ENCODE results near the gene PRPSAP2. TPM values are rescaled to one million over a fixed set of nuclear protein-coding genes. Genes with fewer than 3 reads are reported as not detected.

Gene PRPSAP2
- total RNA-seq, 1 donor from 2014 or later: 59.8 TPM

- intact Hi-C loops (cut with micrococcal nuclease): no loop called here
Measured at GRCh38 chr17:18937981-18938691, 80.2 kb downstream of the PRPSAP2 start.

GRCh38 chr17:18938692-18939023 is 80.7 kb downstream of the PRPSAP2 start:
- intact Hi-C loops (cut with micrococcal nuclease): no loop called here

GRCh38 chr17:18944646-18945045 is 86.7 kb downstream of the PRPSAP2 start:
- intact Hi-C loops (cut with micrococcal nuclease): no loop called here

- intact Hi-C loops (cut with micrococcal nuclease): no loop called here
Measured at GRCh38 chr17:18946536-18946935, 88.6 kb downstream of the PRPSAP2 start.

- intact Hi-C loops (cut with micrococcal nuclease): no loop called here
Measured at GRCh38 chr17:18947866-18948265, 89.9 kb downstream of the PRPSAP2 start.

- intact Hi-C loops (cut with micrococcal nuclease): no loop called here
Measured at GRCh38 chr17:18948476-18949006, 90.6 kb downstream of the PRPSAP2 start.

GRCh38 chr17:18949566-18949965 is 91.6 kb downstream of the PRPSAP2 start:
- intact Hi-C loops (cut with micrococcal nuclease): no loop called here

- intact Hi-C loops (cut with micrococcal nuclease): loop anchor here (10.0 kb wide), 1 partner anchor 136 kb away; no protein-coding TSS in a partner anchor
Measured at GRCh38 chr17:18950346-18950745, 92.4 kb downstream of the PRPSAP2 start.

GRCh38 chr17:18950944-18951905 is 93.3 kb downstream of the PRPSAP2 start:
- intact Hi-C loops (cut with micrococcal nuclease): loop anchor here (10.0 kb wide), 1 partner anchor 136 kb away; no protein-coding TSS in a partner anchor

GRCh38 chr17:18951941-18952842 is 94.3 kb downstream of the PRPSAP2 start, which contains the start of gene SLC5A10:
TSS of gene SLC5A10 (plus strand) at chr17:18952165. CDS start at chr17:18952206, 41 bp downstream.
- intact Hi-C loops (cut with micrococcal nuclease): loop anchor here (10.0 kb wide), 1 partner anchor 137 kb away; no protein-coding TSS in a partner anchor

- intact Hi-C loops (cut with micrococcal nuclease): loop anchor here (10.0 kb wide), 1 partner anchor 138 kb away; no protein-coding TSS in a partner anchor
Measured at GRCh38 chr17:18953231-18953728, 95.3 kb downstream of the PRPSAP2 start.

GRCh38 chr17:18954321-18954720 is 96.4 kb downstream of the PRPSAP2 start:
- intact Hi-C loops (cut with micrococcal nuclease): loop anchor here (2.0 to 10.0 kb wide), 3 partner anchors 54 to 140 kb away; partner anchors contain the start of gene PRPSAP2

GRCh38 chr17:18955009-18955408 is 97.1 kb downstream of the PRPSAP2 start:
- intact Hi-C loops (cut with micrococcal nuclease): loop anchor here (2.0 to 10.0 kb wide), 3 partner anchors 54 to 140 kb away; partner anchors contain the start of gene PRPSAP2

GRCh38 chr17:18956021-18956420 is 98.1 kb downstream of the PRPSAP2 start:
- intact Hi-C loops (cut with micrococcal nuclease): loop anchor here (10.0 kb wide), 1 partner anchor 141 kb away; no protein-coding TSS in a partner anchor

GRCh38 chr17:18956581-18956980 is 98.7 kb downstream of the PRPSAP2 start:
- intact Hi-C loops (cut with micrococcal nuclease): loop anchor here (10.0 kb wide), 1 partner anchor 142 kb away; no protein-coding TSS in a partner anchor

- intact Hi-C loops (cut with micrococcal nuclease): loop anchor here (10.0 kb wide), 1 partner anchor 143 kb away; no protein-coding TSS in a partner anchor
Measured at GRCh38 chr17:18957831-18958230, 99.9 kb downstream of the PRPSAP2 start.

GRCh38 chr17:18958611-18959010 is 100.7 kb downstream of the PRPSAP2 start:
- intact Hi-C loops (cut with micrococcal nuclease): loop anchor here (10.0 kb wide), 1 partner anchor 144 kb away; no protein-coding TSS in a partner anchor

GRCh38 chr17:18959071-18959844 is 101.3 kb downstream of the PRPSAP2 start:
- intact Hi-C loops (cut with micrococcal nuclease): loop anchor here (10.0 kb wide), 1 partner anchor 144 kb away; no protein-coding TSS in a partner anchor

- intact Hi-C loops (cut with micrococcal nuclease): loop anchor here (10.0 kb wide), 1 partner anchor 145 kb away; no protein-coding TSS in a partner anchor
Measured at GRCh38 chr17:18959845-18960240, 101.9 kb downstream of the PRPSAP2 start.

Measured in T-helper 2 cell treated with Interferon-gamma antibody and Interleukin-4, amounts not matched to agents 100 ng/mL and 5 ng/mL, for 36 hours (primary cell).